Neuronal stem cell (in vitro differentiated cells): Measurements from ENCODE around the gene MFRP.

Source experiments
- DNase-seq: peaks from one replicate; pipeline ENCODE4 v3.0.0-alpha.2; 2013; ENCODE audit warnings: low spot score
- H2AFZ ChIP-seq: one replicate; pipeline ENCODE4 v1.6.1; 2013; ENCODE audit warnings: mild to moderate bottlenecking, low read length, inconsistent platforms
- H2AK5ac ChIP-seq: 2 replicates; pipeline ENCODE4 v1.6.1; 2013; ENCODE audit warnings: low read depth, mild to moderate bottlenecking, inconsistent platforms, low read length, moderate library complexity, mixed read lengths
- H2BK120ac ChIP-seq: 2 replicates; pipeline ENCODE4 v1.6.1; 2013; ENCODE audit warnings: low read depth, mild to moderate bottlenecking, inconsistent platforms, low read length, moderate library complexity, mixed read lengths
- H2BK12ac ChIP-seq: one replicate; pipeline ENCODE4 v1.6.1; 2013; ENCODE audit warnings: low read length, inconsistent platforms
- H2BK15ac ChIP-seq: 2 replicates; pipeline ENCODE4 v1.6.1; 2013; ENCODE audit warnings: mild to moderate bottlenecking, low read length, inconsistent platforms, mixed read lengths
- H2BK5ac ChIP-seq: one replicate; pipeline ENCODE4 v1.6.1; 2013; ENCODE audit warnings: inconsistent platforms, mild to moderate bottlenecking, low read length, moderate library complexity
- H3K14ac ChIP-seq: one replicate; pipeline ENCODE4 v1.6.1; 2013; ENCODE audit warnings: low read length, inconsistent platforms
- H3K18ac ChIP-seq: 2 replicates; pipeline ENCODE4 v1.6.1; 2013; ENCODE audit warnings: low read length, inconsistent platforms
- H3K23ac ChIP-seq: 2 replicates; pipeline ENCODE4 v1.6.1; 2013; ENCODE audit warnings: low read depth, mild to moderate bottlenecking, mixed read lengths, low read length, inconsistent platforms; ENCODE audit not compliant: poor library complexity
- H3K27ac ChIP-seq: replicated peaks from 3 replicates; pipeline ENCODE4 v1.5.1; 2013; ENCODE audit warnings: low read length, inconsistent platforms
- H3K27me3 ChIP-seq, 3 experiments: 2 replicates each; pipeline ENCODE4 v1.6.1; 2013; ENCODE audit warnings: low read length in 3 of 3, mild to moderate bottlenecking in 2 of 3, inconsistent platforms in 1 of 3, low read depth in 1 of 3, mixed read lengths in 1 of 3, moderate library complexity in 1 of 3; ENCODE audit not compliant: control insufficient read depth in 3 of 3, insufficient read depth in 3 of 3
- H3K36me3 ChIP-seq, 2 donors: replicated peaks in 1 of 2; 2 replicates each; pipeline ENCODE4 v1.6.1; 2013; ENCODE audit warnings: low read length in 2 of 2; ENCODE audit not compliant: control insufficient read depth in 2 of 2, insufficient read depth in 2 of 2
- H3K4ac ChIP-seq: 2 replicates; pipeline ENCODE4 v1.6.1; 2013; ENCODE audit warnings: inconsistent platforms, mild to moderate bottlenecking, low read length, moderate library complexity
- H3K4me1 ChIP-seq, 2 donors: 1 replicate in 1 of 2; 2 replicates in 1 of 2; pipeline ENCODE4 v1.6.1; 2013; ENCODE audit warnings: low read length in 2 of 2, low read depth in 1 of 2; ENCODE audit not compliant: control insufficient read depth in 2 of 2, insufficient read depth in 1 of 2
- H3K4me2 ChIP-seq: one replicate; pipeline ENCODE4 v1.6.1; 2013; ENCODE audit warnings: mild to moderate bottlenecking, low read length, inconsistent platforms; ENCODE audit not compliant: insufficient read depth, poor library complexity, severe bottlenecking
- H3K4me3 ChIP-seq, 2 donors: 2 replicates each; pipeline ENCODE4 v1.5.1; 2013; ENCODE audit warnings: low read length in 2 of 2, mild to moderate bottlenecking in 2 of 2, inconsistent platforms in 1 of 2, moderate library complexity in 1 of 2
- H3K79me1 ChIP-seq: one replicate; pipeline ENCODE4 v1.6.1; 2013; ENCODE audit warnings: low read depth, mild to moderate bottlenecking, inconsistent platforms, low read length, moderate library complexity
- H3K9ac ChIP-seq: one replicate; pipeline ENCODE4 v1.6.1; 2013; ENCODE audit warnings: mild to moderate bottlenecking, low read depth, low read length, inconsistent platforms; ENCODE audit not compliant: poor library complexity
- H3K9me3 ChIP-seq, 2 donors: replicated peaks in 1 of 2; 2 replicates each; pipeline versions ENCODE3 to v1.6.1; 2013; ENCODE audit warnings: low read length in 2 of 2, mild to moderate bottlenecking in 2 of 2, inconsistent platforms in 1 of 2, low read depth in 1 of 2, mixed read lengths in 1 of 2, moderate library complexity in 1 of 2; ENCODE audit not compliant: control insufficient read depth in 2 of 2, insufficient read depth in 1 of 2
- H4K8ac ChIP-seq: one replicate; pipeline ENCODE4 v1.6.1; 2013; ENCODE audit warnings: low read depth, mild to moderate bottlenecking, inconsistent platforms, low read length, moderate library complexity
- H4K91ac ChIP-seq: one replicate; pipeline ENCODE4 v1.6.1; 2013; ENCODE audit warnings: low read length, low read depth, mild to moderate bottlenecking, inconsistent platforms; ENCODE audit not compliant: poor library complexity
- WGBS, 2 donors: extraction: QIAGEN DNeasy Blood & Tissue Kit; methylation state at CpG; one replicate each; pipeline ENCODE4 v1.1.7; 2013; ENCODE audit warnings: missing lambda C conversion rate in 2 of 2, mixed read lengths in 1 of 2; ENCODE audit not compliant: insufficient read length in 2 of 2, insufficient replicate concordance in 1 of 2; ENCODE audit errors: extremely low coverage in 2 of 2; 5-methylcytosine and 5-hydroxymethylcytosine counted together

The MFRP gene

DNA sequence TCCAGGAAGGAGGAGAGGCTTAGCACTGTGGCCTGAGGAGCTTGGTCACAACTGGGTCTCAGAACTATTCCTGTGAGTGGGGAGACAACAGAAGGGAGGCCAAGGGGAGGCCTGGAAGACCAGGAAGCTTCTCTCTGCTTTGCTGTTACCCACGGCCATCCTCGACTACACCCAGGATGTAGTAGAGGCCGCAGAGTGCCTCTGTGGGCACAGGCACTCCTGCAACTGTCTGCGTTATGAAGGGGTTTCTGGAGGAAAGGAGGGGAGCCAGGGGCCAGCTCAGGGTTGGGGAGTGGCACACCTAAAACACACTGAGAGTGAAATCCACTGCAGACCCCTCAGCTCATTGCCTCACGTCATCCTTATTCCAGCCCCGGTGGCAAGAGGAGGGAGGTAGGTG, 3.8 kb upstream of the MFRP start:
- H3K79me1 ChIP-seq: no peaks in the 10 kb centered on the region
- H3K4me3 ChIP-seq: no peak overlapping the region
- H3K27me3 ChIP-seq: peaks cover 0 to 39% (median 1%) of the 10 kb centered on the region in 3 experiments
- H3K27ac ChIP-seq: no peak overlapping the region
- no peak overlapping the region for H2BK15ac ChIP-seq
- peaks cover 0 to 1% of the 10 kb centered on the region in 2 donors for H3K9me3 ChIP-seq
- H3K18ac ChIP-seq: peak overlapping the region; percentile 59
- H3K4me1 ChIP-seq: peaks cover 9 to 19% of the 10 kb centered on the region in 2 donors
- H3K14ac ChIP-seq: no peak overlapping the region
- H3K4me2 ChIP-seq: no peak overlapping the region
- no peaks in the 10 kb centered on the region for H3K36me3 ChIP-seq
- no peak overlapping the region for H2BK5ac ChIP-seq
- no peak overlapping the region for H2AK5ac ChIP-seq
- DNase-seq: no peak
- no peak overlapping the region for H2BK12ac ChIP-seq
- no peak overlapping the region for H4K8ac ChIP-seq
- no peak overlapping the region for H2AFZ ChIP-seq
- H3K4ac ChIP-seq: no peak overlapping the region
- no peak overlapping the region for H3K9ac ChIP-seq
- no peak overlapping the region for H2BK120ac ChIP-seq
- no CpG with 5 or more reads among the region's 6 CpGs for WGBS, 2 donors
- H3K23ac ChIP-seq: no peak overlapping the region
- no peak overlapping the region for H4K91ac ChIP-seq

DNA sequence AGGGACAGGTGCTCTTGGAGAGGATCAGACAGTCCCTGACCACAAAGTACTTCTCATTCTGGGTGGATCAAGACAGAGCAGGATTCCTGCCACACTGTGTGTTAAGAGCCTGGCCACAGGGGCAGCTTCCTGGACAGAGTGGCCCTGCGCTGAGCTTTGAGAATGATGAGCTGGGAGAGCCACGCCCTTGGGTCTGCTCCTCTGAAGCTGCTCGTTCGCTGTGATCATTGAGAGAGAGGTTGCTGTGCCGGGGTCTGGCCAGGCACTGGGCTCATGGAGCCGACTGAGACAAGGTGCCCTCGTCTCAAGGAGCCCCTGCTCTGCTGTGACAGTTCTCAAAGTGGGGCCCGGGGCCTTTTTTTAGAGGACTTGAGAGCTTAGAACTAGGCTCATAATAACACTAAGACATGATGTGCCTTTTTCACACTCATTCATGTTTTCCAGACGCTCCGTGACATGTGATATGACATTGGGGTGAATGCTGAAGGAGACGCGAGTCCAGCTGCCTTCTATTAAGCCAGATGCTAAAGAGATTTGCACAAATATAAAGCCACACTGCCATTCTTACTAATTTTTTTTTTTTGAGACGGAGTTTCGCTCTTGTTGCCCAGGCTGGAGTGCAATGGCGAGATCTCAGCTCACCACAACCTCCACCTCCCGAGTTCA, 1.6 kb upstream of the MFRP start:
- no peaks in the 10 kb centered on the region for H3K79me1 ChIP-seq
- DNase-seq: no peak
- no peak overlapping the region for H2AK5ac ChIP-seq
- H3K36me3 ChIP-seq: no peaks in the 10 kb centered on the region
- peaks cover 0 to 1% of the 10 kb centered on the region in 2 donors for H3K9me3 ChIP-seq
- no peak overlapping the region for H4K91ac ChIP-seq
- H3K4me2 ChIP-seq: no peak overlapping the region
- no CpG with 5 or more reads among the region's 16 CpGs for WGBS, 2 donors
- H3K27ac ChIP-seq: no peak overlapping the region
- no peak overlapping the region for H2AFZ ChIP-seq
- H3K14ac ChIP-seq: no peak overlapping the region
- no peak overlapping the region for H3K4me3 ChIP-seq
- no peak overlapping the region for H3K23ac ChIP-seq
- H2BK120ac ChIP-seq: no peak overlapping the region
- H4K8ac ChIP-seq: no peak overlapping the region
- no peak overlapping the region for H2BK5ac ChIP-seq
- no peak overlapping the region for H3K18ac ChIP-seq
- peaks cover 7 to 11% of the 10 kb centered on the region in 2 donors for H3K4me1 ChIP-seq
- no peak overlapping the region for H3K9ac ChIP-seq
- no peak overlapping the region for H3K4ac ChIP-seq
- H2BK15ac ChIP-seq: peak overlapping the region; percentile 35
- peaks cover 0 to 53% (median 5%) of the 10 kb centered on the region in 3 experiments for H3K27me3 ChIP-seq
- no peak overlapping the region for H2BK12ac ChIP-seq

DNA sequence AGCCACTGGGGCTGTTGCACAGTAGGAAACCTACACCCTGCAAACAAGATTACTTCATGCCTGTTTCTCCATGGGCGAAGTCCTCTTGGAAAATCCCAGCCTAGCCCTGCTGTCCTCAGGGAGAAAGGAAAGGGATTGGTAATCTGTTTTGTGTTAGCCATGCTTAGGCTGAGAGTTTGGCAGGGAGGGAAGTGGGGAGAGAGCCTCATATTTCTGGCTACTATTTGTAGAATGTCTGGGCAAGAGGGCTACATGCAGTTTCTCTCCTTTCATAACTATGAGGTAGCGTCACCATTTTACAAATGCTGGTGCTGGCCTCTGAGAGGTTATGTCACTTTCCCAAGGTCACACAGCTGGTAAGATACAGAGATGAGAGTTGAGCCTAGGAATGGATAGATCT, 737 bp upstream of the MFRP start:
- no peak overlapping the region for H3K4me3 ChIP-seq
- H3K18ac ChIP-seq: no peak overlapping the region
- H2BK5ac ChIP-seq: no peak overlapping the region
- H3K23ac ChIP-seq: no peak overlapping the region
- no peak overlapping the region for H2AK5ac ChIP-seq
- no peak overlapping the region for H2BK120ac ChIP-seq
- peaks cover 0 to 61% (median 9%) of the 10 kb centered on the region in 3 experiments for H3K27me3 ChIP-seq
- no peak overlapping the region for H3K14ac ChIP-seq
- no peak overlapping the region for H3K9ac ChIP-seq
- H3K4ac ChIP-seq: no peak overlapping the region
- H3K9me3 ChIP-seq: peaks cover 0 to 1% of the 10 kb centered on the region in 2 donors
- H2AFZ ChIP-seq: no peak overlapping the region
- no peak overlapping the region for H3K4me2 ChIP-seq
- no peaks in the 10 kb centered on the region for H3K79me1 ChIP-seq
- H2BK15ac ChIP-seq: no peak overlapping the region
- H3K27ac ChIP-seq: no peak overlapping the region
- no peaks in the 10 kb centered on the region for H3K36me3 ChIP-seq
- peaks cover 5 to 6% of the 10 kb centered on the region in 2 donors for H3K4me1 ChIP-seq
- no peak overlapping the region for H2BK12ac ChIP-seq
- no peak overlapping the region for H4K91ac ChIP-seq
- no CpG with 5 or more reads among the region's 2 CpGs for WGBS, 2 donors
- DNase-seq: no peak
- H4K8ac ChIP-seq: no peak overlapping the region

DNA sequence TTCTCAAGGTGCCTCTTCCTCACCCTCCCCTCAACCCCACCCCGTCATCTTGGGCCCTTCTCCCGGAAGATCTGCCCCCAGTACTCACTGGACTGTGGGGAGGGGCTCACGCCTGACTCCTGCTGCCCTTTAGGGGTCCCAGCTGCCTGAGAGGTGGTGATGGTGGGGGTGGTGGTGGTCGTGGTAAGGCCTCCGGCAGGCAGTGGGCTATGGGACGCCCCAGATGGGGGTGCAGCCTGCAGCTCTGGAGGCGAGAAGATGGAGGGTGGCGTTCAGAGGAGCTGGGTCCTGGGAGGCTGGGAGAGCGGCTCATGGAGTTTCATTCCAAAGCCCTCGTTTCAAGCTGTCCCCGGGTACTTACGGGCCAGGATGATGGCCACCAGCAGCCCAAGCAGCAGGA, 820 bp downstream of the MFRP start:
- no peak overlapping the region for H3K27ac ChIP-seq
- H4K91ac ChIP-seq: no peak overlapping the region
- no peaks in the 10 kb centered on the region for H3K79me1 ChIP-seq
- peak overlapping the region; percentile 58 for H2BK120ac ChIP-seq
- peak overlapping the region; percentile 3 for H2AK5ac ChIP-seq
- no peak overlapping the region for H2AFZ ChIP-seq
- H3K36me3 ChIP-seq: no peaks in the 10 kb centered on the region
- no peak overlapping the region for H3K23ac ChIP-seq
- H4K8ac ChIP-seq: no peak overlapping the region
- H3K4me3 ChIP-seq: no peak overlapping the region
- no peak overlapping the region for H3K4ac ChIP-seq
- H2BK5ac ChIP-seq: no peak overlapping the region
- no peak overlapping the region for H3K14ac ChIP-seq
- peaks cover under 1 to 73% (median 23%) of the 10 kb centered on the region in 3 experiments for H3K27me3 ChIP-seq
- WGBS, 2 donors: no CpG with 5 or more reads among the region's 12 CpGs
- peak overlapping the region; percentile 54 for H3K9ac ChIP-seq
- no peak overlapping the region for H3K4me2 ChIP-seq
- H2BK12ac ChIP-seq: peak overlapping the region; percentile 98
- H2BK15ac ChIP-seq: peak overlapping the region; percentile 93
- H3K9me3 ChIP-seq: peaks cover 0 to 1% of the 10 kb centered on the region in 2 donors
- no peak for DNase-seq
- peaks cover 7 to 13% of the 10 kb centered on the region in 2 donors for H3K4me1 ChIP-seq
- peak overlapping the region; percentile 55 for H3K18ac ChIP-seq
